HG02759 (cell line): ENCODE results near the gene LELP1.
"Not testable (repeated sequence)": the region's sequence is repeated elsewhere in the genome, so short reads cannot be mapped to it uniquely, and the experiment has no call there.

Experiments
- ATAC-seq: cut with Tn5 transposase; IDR thresholded peaks from one replicate; pipeline ENCODE4 v1.9.1; 2021; ENCODE audit warnings: mild to moderate bottlenecking, moderate library complexity; ENCODE audit not compliant: unreplicated experiment

The LELP1 gene

GRCh38 chr1:153228491-153228890 is 25.3 kb downstream of the LELP1 start:
- no peak for ATAC-seq

GRCh38 chr1:153229076-153229829 is 26.0 kb downstream of the LELP1 start:
- not testable (repeated sequence) for ATAC-seq

- ATAC-seq: no peak
Measured at GRCh38 chr1:153231363-153231762, 28.1 kb downstream of the LELP1 start.

GRCh38 chr1:153231785-153232184 is 28.6 kb downstream of the LELP1 start:
- ATAC-seq: no peak

GRCh38 chr1:153232553-153232952 is 29.3 kb downstream of the LELP1 start:
- no peak for ATAC-seq

GRCh38 chr1:153233448-153233847 is 30.2 kb downstream of the LELP1 start:
- no peak for ATAC-seq

GRCh38 chr1:153238527-153238926 is 35.3 kb downstream of the LELP1 start:
- ATAC-seq: no peak

GRCh38 chr1:153242160-153242559 is 38.9 kb downstream of the LELP1 start:
- no peak for ATAC-seq

- ATAC-seq: no peak
Measured at GRCh38 chr1:153245466-153245865, 42.2 kb downstream of the LELP1 start.

- no peak for ATAC-seq
Measured at GRCh38 chr1:153246018-153246417, 42.8 kb downstream of the LELP1 start.

GRCh38 chr1:153246825-153247224 is 43.6 kb downstream of the LELP1 start:
- ATAC-seq: no peak

- ATAC-seq: no peak
Measured at GRCh38 chr1:153248176-153248879, 45.1 kb downstream of the LELP1 start.

GRCh38 chr1:153250166-153250565 is 46.9 kb downstream of the LELP1 start:
- no peak for ATAC-seq

GRCh38 chr1:153251087-153251486 is 47.9 kb downstream of the LELP1 start:
- ATAC-seq: no peak

- no peak for ATAC-seq
Measured at GRCh38 chr1:153251562-153251961, 48.3 kb downstream of the LELP1 start.

GRCh38 chr1:153251988-153252387 is 48.8 kb downstream of the LELP1 start:
- ATAC-seq: no peak

GRCh38 chr1:153253076-153253475 is 49.8 kb downstream of the LELP1 start:
- no peak for ATAC-seq

- no peak for ATAC-seq
Measured at GRCh38 chr1:153253693-153254092, 50.5 kb downstream of the LELP1 start.
